ENCODE results near the gene CYTH3. TPM values are rescaled to one million over a fixed set of nuclear protein-coding genes. Genes with fewer than 3 reads are reported as not detected.
"Not testable (repeated sequence)": the region's sequence is repeated elsewhere in the genome, so short reads cannot be mapped to it uniquely, and the experiment has no call there.

Gene CYTH3
- total RNA-seq, 2 donors from 2014 or later: 31.5 to 35.4 TPM

- intact Hi-C loops (cut with DNase I): no loop called here
- DNase-seq (ENCODE audit: low spot score): peak; percentile 69
Observed at GRCh38 chr7:6284461-6285360, 12.3 kb upstream of the CYTH3 start.

- intact Hi-C loops (cut with DNase I): no loop called here
- DNase-seq (ENCODE audit: low spot score): no peak
Observed at GRCh38 chr7:6284055-6284400, 11.6 kb upstream of the CYTH3 start.

DNA sequence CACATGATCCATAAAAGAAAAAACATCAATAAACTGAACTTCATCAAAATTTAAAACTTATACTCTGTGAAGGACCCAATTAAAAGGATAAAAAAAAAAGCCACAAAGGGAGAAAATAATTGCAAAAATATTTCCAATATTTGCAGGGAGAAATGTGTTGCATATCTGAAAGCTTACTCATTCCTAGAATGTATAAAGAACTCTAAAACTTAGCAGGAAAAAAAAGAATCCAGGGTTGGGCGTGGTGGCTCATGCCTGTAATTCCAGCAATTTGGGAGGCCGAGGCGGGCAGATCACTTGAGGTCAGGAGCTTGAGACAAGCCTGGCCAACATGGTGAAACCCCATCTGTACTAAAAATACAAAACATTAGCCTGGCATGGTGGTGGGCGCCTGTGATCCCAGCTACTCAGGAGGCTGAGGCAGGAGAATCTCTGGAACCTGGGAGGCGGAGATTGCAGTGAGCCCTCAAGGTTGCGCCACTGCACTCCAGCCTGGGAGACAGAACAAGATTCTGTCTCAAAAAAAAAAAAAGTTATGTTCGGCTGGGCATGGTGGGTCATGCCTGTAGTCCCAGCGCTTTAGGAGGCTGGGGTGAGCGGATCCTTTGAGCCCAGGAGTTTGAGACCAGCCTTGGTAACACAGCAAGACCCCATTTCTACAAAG, 11.1 kb upstream of the CYTH3 start:
- intact Hi-C loops (cut with DNase I): not testable (repeated sequence)
- peak; percentile 30 for DNase-seq (ENCODE audit: low spot score)

- intact Hi-C loops (cut with DNase I): no loop called here
- peak; percentile 17 for DNase-seq (ENCODE audit: low spot score)
Observed at GRCh38 chr7:6279937-6280336, 7.5 kb upstream of the CYTH3 start.

GRCh38 chr7:6279341-6279740, 6.9 kb upstream of the CYTH3 start:
- intact Hi-C loops (cut with DNase I): no loop called here
- DNase-seq (ENCODE audit: low spot score): no peak

- intact Hi-C loops (cut with DNase I): no loop called here
Observed at GRCh38 chr7:6278749-6279310, 6.4 kb upstream of the CYTH3 start.

DNA sequence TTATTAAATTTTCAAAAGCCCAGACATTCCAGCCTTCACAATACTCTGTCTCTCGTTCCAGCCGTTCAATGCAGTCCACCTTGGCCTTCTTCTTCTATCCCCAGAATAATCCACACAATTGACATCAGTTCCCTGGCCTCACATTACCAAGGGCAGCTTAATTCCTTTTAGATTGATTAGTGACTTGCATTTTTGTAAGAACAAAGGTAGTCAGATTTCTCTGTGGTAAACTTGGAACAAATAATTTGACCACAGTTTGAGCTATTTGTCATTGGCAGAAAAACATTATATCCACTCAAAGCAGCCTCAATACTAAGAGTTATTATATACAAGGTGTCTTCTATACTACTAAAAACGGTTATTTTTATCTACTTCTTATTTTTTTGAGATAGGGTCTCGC, 5.1 kb upstream of the CYTH3 start:
- DNase-seq (ENCODE audit: low spot score): peak; percentile 13
- intact Hi-C loops (cut with DNase I): no loop called here

More at GRCh38 chr7:6278749-6279310, 6.4 kb upstream of the CYTH3 start:
- peak; percentile 50 for DNase-seq (ENCODE audit: low spot score)

GRCh38 chr7:6276911-6277408, 4.5 kb upstream of the CYTH3 start:
- intact Hi-C loops (cut with DNase I): no loop called here
- peak; percentile 36 for DNase-seq (ENCODE audit: low spot score)

DNA sequence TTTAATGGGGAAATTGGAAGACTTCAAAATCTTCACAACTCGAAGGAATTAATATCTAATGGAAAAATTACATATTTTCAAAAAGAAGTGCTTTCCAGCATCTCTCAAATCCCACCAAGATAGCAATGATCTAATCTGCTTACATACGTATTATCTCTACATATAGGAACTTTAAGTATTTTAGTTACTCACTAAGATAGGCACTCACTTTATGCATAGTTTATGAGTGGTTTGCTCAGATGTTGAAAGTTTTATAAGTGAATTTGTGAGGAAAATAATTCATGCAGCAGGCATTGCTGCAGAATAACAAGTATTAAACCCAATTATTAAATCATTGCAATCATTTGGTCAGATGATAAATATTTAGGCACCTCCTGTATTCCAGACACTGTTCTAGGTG, 2.3 kb upstream of the CYTH3 start:
- no peak for DNase-seq (ENCODE audit: low spot score)
- intact Hi-C loops (cut with DNase I): no loop called here

GRCh38 chr7:6273917-6274630, 1.6 kb upstream of the CYTH3 start:
- no peak for DNase-seq (ENCODE audit: low spot score)

GRCh38 chr7:6273380-6273837, 985 bp upstream of the CYTH3 start:
- intact Hi-C loops (cut with DNase I): no loop called here
- DNase-seq (ENCODE audit: low spot score): peak; percentile 48

More at GRCh38 chr7:6273917-6274630, 1.6 kb upstream of the CYTH3 start:
- intact Hi-C loops (cut with DNase I): no loop called here

DNA sequence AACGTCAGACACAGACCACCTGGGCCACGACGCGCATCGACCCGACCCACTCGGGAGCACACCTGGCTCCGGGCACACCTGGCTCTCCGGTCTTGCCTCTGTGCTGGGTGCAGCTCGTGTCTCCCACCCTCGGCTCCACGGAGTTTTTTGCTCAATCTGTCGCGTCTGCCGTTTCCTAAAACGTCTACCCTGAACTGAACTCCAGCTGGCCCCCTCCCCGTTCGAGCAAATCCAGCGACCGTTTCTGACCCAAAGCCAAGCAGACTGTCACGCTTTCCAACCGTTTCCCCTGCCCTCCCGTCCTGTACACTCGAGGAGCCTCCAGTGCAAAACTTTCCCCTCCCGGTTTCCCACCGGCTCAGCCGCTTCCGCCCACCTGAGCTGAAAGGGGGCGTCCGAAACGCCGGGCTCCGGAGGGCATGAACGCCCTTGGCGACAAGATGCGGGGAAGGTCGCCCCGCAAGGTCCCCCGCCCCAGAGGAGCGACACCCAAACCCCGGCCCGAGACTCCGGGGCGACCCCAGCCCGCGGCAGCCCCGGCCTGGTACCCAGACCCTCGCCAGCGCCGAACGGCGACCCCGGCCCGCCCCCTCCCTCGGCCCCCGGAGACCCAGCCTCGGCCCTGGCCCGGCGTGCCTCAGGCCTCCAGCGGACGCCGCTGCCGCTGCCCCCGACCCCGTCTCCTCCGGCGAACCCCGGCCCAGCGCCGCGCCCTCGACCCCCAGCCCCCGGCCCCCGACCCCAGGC, 557 bp downstream of the CYTH3 start:
- peak; percentile 85 for DNase-seq (ENCODE audit: low spot score)
- intact Hi-C loops (cut with DNase I): no loop called here

GRCh38 chr7:6271060-6271658, 1.3 kb downstream of the CYTH3 start:
- peak; percentile 88 for DNase-seq (ENCODE audit: low spot score)
- intact Hi-C loops (cut with DNase I): no loop called here

GRCh38 chr7:6269527-6269926, 2.9 kb downstream of the CYTH3 start:
- intact Hi-C loops (cut with DNase I): loop anchor here in 1 of 2 donors (10.0 kb wide), 1 partner anchor 105 kb away; no protein-coding TSS in a partner anchor

DNA sequence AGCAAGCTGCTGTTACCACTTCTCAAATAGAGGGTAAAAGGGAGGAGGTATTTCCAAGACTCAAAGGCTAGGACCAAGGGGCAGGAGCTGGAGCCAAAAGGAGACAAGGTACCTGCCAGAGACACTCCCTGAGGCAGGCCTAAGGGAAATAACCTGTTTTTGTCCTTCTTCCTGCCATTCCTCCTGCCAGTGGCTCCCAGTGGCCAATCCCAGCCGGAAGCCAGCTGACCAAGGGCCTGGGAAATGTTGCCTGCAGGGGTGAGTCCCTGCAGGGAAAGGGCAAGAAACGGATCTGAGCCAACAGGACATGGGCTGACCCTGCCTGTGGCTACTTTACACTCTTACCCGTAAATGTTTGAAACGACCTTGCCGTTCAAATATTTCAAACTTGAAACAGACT, 3.5 kb downstream of the CYTH3 start:
- intact Hi-C loops (cut with DNase I): loop anchor here in 1 of 2 donors (10.0 kb wide), 1 partner anchor 104 kb away; no protein-coding TSS in a partner anchor
- peak; percentile 62 for DNase-seq (ENCODE audit: low spot score)

More at GRCh38 chr7:6269527-6269926, 2.9 kb downstream of the CYTH3 start:
- peak; percentile 12 for DNase-seq (ENCODE audit: low spot score)

- DNase-seq (ENCODE audit: low spot score): peak; percentile 31
- intact Hi-C loops (cut with DNase I): loop anchor here in 1 of 2 donors (10.0 kb wide), 1 partner anchor 103 kb away; no protein-coding TSS in a partner anchor
Observed at GRCh38 chr7:6268023-6268900, 4.2 kb downstream of the CYTH3 start.

DNA sequence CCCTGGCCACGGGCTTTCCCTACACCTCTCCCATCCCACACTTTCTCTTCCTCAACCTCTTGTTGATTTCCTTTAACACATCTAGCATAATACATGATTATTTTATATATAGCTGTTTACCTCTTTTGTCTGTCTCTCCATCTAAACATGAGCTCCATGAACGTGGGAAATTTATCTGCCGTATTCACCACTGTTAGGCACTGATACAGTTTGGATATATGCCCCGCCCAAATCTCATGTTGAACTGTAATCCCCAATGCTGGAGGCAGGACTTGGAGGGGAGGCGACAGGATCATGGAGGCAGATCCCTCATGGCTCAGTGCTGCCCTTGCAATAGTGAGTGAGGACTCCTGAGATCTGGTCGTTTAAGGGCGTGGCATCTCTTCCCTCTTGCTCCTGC, 5.7 kb downstream of the CYTH3 start:
- intact Hi-C loops (cut with DNase I): loop anchor here in 1 of 2 donors (10.0 kb wide), 1 partner anchor 102 kb away; no protein-coding TSS in a partner anchor

More for the DNA sequence above, 5.7 kb downstream of the CYTH3 start:
- peak; percentile 20 for DNase-seq (ENCODE audit: low spot score)

Data from posterior vena cava (tissue), 2 donors.